ENCODE data around the gene HMCES.
A peak's percentile ranks its signal among the peaks of the same experiment; 100 is the strongest.
"Not testable (repeated sequence)": the region's sequence is repeated elsewhere in the genome, so short reads cannot be mapped to it uniquely, and the experiment has no call there.

The HMCES gene

GRCh38 chr3:129259612-129260477 is 18.8 kb upstream of the HMCES start:
- DNase-seq (ENCODE audit: low spot score), result no peak

GRCh38 chr3:129260606-129261005 is 18.1 kb upstream of the HMCES start:
- DNase-seq (ENCODE audit: low spot score), result no peak

GRCh38 chr3:129261894-129262293 is 16.8 kb upstream of the HMCES start:
- no peak for DNase-seq (ENCODE audit: low spot score)

GRCh38 chr3:129263161-129263910 is 15.3 kb upstream of the HMCES start:
- no peak for DNase-seq (ENCODE audit: low spot score)

GRCh38 chr3:129264994-129265393 is 13.7 kb upstream of the HMCES start:
- not testable (repeated sequence) for DNase-seq (ENCODE audit: low spot score)

- DNase-seq (ENCODE audit: low spot score), result no peak
These were observed 12.0 kb upstream of the HMCES start for GRCh38 chr3:129266651-129267050.

- DNase-seq (ENCODE audit: low spot score), result no peak
These were observed 10.3 kb upstream of the HMCES start for GRCh38 chr3:129268396-129268795.

- no peak for DNase-seq (ENCODE audit: low spot score)
These were observed 7.0 kb upstream of the HMCES start for GRCh38 chr3:129271674-129272073.

GRCh38 chr3:129276385-129276784 is 2.3 kb upstream of the HMCES start:
- no peak for DNase-seq (ENCODE audit: low spot score)

- DNase-seq (ENCODE audit: low spot score), result no peak
These were observed 820 bp upstream of the HMCES start for GRCh38 chr3:129277829-129278271.

GRCh38 chr3:129278966-129279906 is 566 bp downstream of the HMCES start:
- DNase-seq (ENCODE audit: low spot score), result peak; percentile 84

- DNase-seq (ENCODE audit: low spot score), result no peak
These were observed 1.5 kb downstream of the HMCES start for GRCh38 chr3:129280183-129280582.

GRCh38 chr3:129281726-129282125 is 3.1 kb downstream of the HMCES start:
- no peak for DNase-seq (ENCODE audit: low spot score)

- DNase-seq (ENCODE audit: low spot score), result peak; percentile 25
These were observed 4.2 kb downstream of the HMCES start for GRCh38 chr3:129282727-129283327.

- DNase-seq (ENCODE audit: low spot score), result no peak
These were observed 7.4 kb downstream of the HMCES start for GRCh38 chr3:129286081-129286480.

- no peak for DNase-seq (ENCODE audit: low spot score)
These were observed 9.8 kb downstream of the HMCES start for GRCh38 chr3:129288446-129288845.

GRCh38 chr3:129289201-129289921 is 10.7 kb downstream of the HMCES start:
- peak; percentile 33 for DNase-seq (ENCODE audit: low spot score)

GRCh38 chr3:129291236-129291886 is 12.7 kb downstream of the HMCES start:
- no peak for DNase-seq (ENCODE audit: low spot score)

GRCh38 chr3:129295286-129295685 is 16.6 kb downstream of the HMCES start:
- DNase-seq (ENCODE audit: low spot score), result no peak

Data from RKO (cell line).